SU-DHL-6 (cell line): Measurements from ENCODE around the gene ACBD5.

ENCODE experiments used
- H2AFZ ChIP-seq: fragments of 200-600 bp; sonication (generic); 2 replicates; pipeline ENCODE4 v1.6.1; 2014; ENCODE audit warnings: low read depth, mild to moderate bottlenecking, moderate library complexity, mixed read lengths, antibody characterized with exemption, low read length; ENCODE audit not compliant: severe bottlenecking
- H3F3A ChIP-seq: fragments of 200-600 bp; shearing (Covaris generic); 2 replicates; pipeline ENCODE4 v1.6.0; 2016; ENCODE audit warnings: antibody characterized with exemption, mild to moderate bottlenecking; ENCODE audit not compliant: insufficient read depth
- H3K27ac ChIP-seq: fragments of 200-600 bp; sonication (generic); 2 replicates; pipeline ENCODE4 v1.5.1; 2016; ENCODE audit warnings: low read depth, mild to moderate bottlenecking, low read length, moderate library complexity, mixed read lengths
- H3K27me3 ChIP-seq: fragments of 200-600 bp; sonication (generic), shearing (Covaris generic); 2 replicates; pipeline ENCODE4 v1.6.0; 2014; ENCODE audit warnings: mild to moderate bottlenecking, low read length
- H3K36me3 ChIP-seq: fragments of 200-600 bp; sonication (generic); 2 replicates; pipeline ENCODE4 v1.6.1; 2014; ENCODE audit warnings: mild to moderate bottlenecking, low read length, mixed read lengths
- H3K4me2 ChIP-seq: fragments of 300-600, 200-600 bp; shearing (Covaris generic), sonication (generic); 2 replicates; pipeline ENCODE4 v1.6.0; 2014; ENCODE audit warnings: low read length, low read depth, mild to moderate bottlenecking; ENCODE audit not compliant: poor library complexity, severe bottlenecking
- H3K4me3 ChIP-seq: fragments of 200-600 bp; sonication (generic); 2 replicates; pipeline ENCODE4 v1.5.1; 2014; ENCODE audit warnings: antibody characterized with exemption, low read length, mild to moderate bottlenecking, mixed read lengths; ENCODE audit not compliant: insufficient read depth, poor library complexity, severe bottlenecking
- H3K79me2 ChIP-seq: fragments of 200-600 bp; sonication (generic); 2 replicates; pipeline ENCODE4 v1.6.1; 2014; ENCODE audit warnings: mild to moderate bottlenecking, low read length, moderate library complexity; ENCODE audit not compliant: insufficient read depth
- H3K9ac ChIP-seq: fragments of 200-600 bp; sonication (generic); 2 replicates; pipeline ENCODE4 v1.7.0; 2014; ENCODE audit warnings: mild to moderate bottlenecking, low read length
- H3K9me2 ChIP-seq: fragments of 200-600 bp; sonication (generic); replicated peaks from 2 replicates; pipeline ENCODE4 v1.6.1; 2014; ENCODE audit warnings: low read length; ENCODE audit not compliant: insufficient read depth
- H3K9me3 ChIP-seq: fragments of 200-600 bp; sonication (generic); 2 replicates; pipeline ENCODE4 v1.6.1; 2014; ENCODE audit warnings: low read length, mixed read lengths; ENCODE audit not compliant: insufficient read depth
- H4K20me1 ChIP-seq: fragments of 200-600 bp; sonication (generic); 2 replicates; pipeline ENCODE4 v1.6.1; 2014; ENCODE audit warnings: low read depth, mild to moderate bottlenecking, antibody characterized with exemption, low read length, moderate library complexity, mixed read lengths
- EZH2phosphoT487 ChIP-seq: fragments of 200-600 bp; sonication (generic), shearing (Covaris generic); conservative IDR thresholded peaks from 2 replicates; pipeline ENCODE4 v1.6.1; 2018; ENCODE audit warnings: mild to moderate bottlenecking, antibody characterized with exemption, low read length, moderate library complexity, mixed read lengths
- TF ChIP-seq, protein P1 (sequence below): fragments of 200-600 bp; sonication (generic); IDR thresholded peaks from one replicate; pipeline ENCODE4 v1.5.1; 2017; ENCODE audit warnings: antibody characterized with exemption, mild to moderate bottlenecking, low read length, moderate library complexity; ENCODE audit not compliant: insufficient read depth, poor library complexity, severe bottlenecking

ACBD5 gene

DNA sequence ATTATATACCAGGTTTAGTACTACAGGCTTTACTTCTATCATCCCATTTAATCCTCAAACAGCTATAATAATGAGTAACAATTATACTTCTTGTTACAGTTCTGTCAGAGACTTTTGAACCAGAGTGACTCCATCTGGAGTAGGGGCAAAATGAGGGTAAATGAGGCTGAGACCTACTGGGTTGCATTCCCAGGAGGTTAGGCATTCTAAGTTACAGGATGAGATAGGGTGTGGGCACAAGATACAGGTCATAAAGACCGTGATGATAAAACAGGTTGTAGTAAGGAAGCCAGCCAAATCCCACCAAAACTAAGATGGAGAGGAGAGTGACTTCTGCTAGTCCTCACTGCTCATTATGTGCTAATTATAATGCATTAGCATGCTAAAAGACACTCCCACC is 90.3 kb downstream of the ACBD5 start:
- peaks cover 27% of the 10 kb centered on the region for H3K36me3 ChIP-seq
- peaks cover 87% of the 10 kb centered on the region for H3K79me2 ChIP-seq
- H3K27me3 ChIP-seq = no peaks in the 10 kb centered on the region
- no peak overlapping the region for H3K27ac ChIP-seq
- no peak overlapping the region for H2AFZ ChIP-seq
- no peak overlapping the region for H3K4me3 ChIP-seq
- no peaks in the 10 kb centered on the region for H3K9me2 ChIP-seq
- TF ChIP-seq, protein P1, sequence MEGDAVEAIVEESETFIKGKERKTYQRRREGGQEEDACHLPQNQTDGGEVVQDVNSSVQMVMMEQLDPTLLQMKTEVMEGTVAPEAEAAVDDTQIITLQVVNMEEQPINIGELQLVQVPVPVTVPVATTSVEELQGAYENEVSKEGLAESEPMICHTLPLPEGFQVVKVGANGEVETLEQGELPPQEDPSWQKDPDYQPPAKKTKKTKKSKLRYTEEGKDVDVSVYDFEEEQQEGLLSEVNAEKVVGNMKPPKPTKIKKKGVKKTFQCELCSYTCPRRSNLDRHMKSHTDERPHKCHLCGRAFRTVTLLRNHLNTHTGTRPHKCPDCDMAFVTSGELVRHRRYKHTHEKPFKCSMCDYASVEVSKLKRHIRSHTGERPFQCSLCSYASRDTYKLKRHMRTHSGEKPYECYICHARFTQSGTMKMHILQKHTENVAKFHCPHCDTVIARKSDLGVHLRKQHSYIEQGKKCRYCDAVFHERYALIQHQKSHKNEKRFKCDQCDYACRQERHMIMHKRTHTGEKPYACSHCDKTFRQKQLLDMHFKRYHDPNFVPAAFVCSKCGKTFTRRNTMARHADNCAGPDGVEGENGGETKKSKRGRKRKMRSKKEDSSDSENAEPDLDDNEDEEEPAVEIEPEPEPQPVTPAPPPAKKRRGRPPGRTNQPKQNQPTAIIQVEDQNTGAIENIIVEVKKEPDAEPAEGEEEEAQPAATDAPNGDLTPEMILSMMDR = no peak
- no peak for TF ChIP-seq EZH2phosphoT487
- no peak overlapping the region for H3K4me2 ChIP-seq
- H3K9me3 ChIP-seq = no peaks in the 10 kb centered on the region
- peaks cover 7% of the 10 kb centered on the region for H3F3A ChIP-seq
- H3K9ac ChIP-seq = no peak overlapping the region
- peaks cover 25% of the 10 kb centered on the region for H4K20me1 ChIP-seq

DNA sequence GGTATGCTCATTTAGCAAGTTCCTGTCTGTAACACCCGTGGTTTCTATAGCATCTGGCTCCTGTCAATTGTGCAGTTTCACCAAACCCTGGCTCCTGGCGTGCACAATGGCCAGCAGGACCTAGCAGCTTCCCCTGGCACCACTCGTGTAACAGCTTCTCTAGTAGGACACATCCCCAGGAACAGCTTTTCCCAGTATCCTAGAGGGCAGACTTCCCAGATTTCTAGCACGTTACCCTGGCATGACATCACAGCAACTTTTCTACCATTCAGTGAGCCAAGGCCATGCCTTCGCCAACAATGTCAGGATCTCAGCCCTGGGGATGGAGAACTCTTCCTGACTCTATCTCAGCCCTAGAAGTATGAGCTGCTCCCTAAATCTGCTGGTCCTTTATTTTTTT is 92.9 kb downstream of the ACBD5 start:
- no peaks in the 10 kb centered on the region for H3F3A ChIP-seq
- H3K36me3 ChIP-seq = peaks cover 40% of the 10 kb centered on the region
- no peak overlapping the region for H3K4me3 ChIP-seq
- no peak for TF ChIP-seq EZH2phosphoT487
- TF ChIP-seq, protein P1 = no peak
- H3K9me2 ChIP-seq = no peaks in the 10 kb centered on the region
- no peak overlapping the region for H3K27ac ChIP-seq
- H3K4me2 ChIP-seq = no peak overlapping the region
- H3K9me3 ChIP-seq = no peaks in the 10 kb centered on the region
- H3K27me3 ChIP-seq = no peaks in the 10 kb centered on the region
- H3K9ac ChIP-seq = no peak overlapping the region
- no peak overlapping the region for H2AFZ ChIP-seq
- peaks cover 83% of the 10 kb centered on the region for H3K79me2 ChIP-seq
- peaks cover 18% of the 10 kb centered on the region for H4K20me1 ChIP-seq

DNA sequence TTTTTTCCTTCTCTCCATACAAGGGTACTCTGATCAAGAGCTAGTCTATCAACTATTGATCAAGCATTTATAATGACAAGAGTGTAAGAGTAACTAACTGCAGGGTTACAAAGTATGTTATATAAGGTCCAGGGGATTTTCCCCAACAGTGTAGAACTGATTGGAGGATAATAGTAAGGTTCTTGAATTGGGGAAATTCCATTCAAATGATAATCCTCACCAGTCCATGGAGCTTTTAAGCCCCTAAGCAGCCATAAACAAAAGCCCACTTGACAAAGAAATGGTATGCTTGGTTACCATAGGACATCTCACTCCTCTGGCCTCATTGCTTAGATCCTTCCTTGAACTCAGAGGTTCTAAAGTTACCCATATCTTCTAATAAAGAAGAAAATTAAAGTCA is 94.7 kb downstream of the ACBD5 start:
- Histone ChIP-seq H3K9me3 (no peaks in the 10 kb centered on the region), H3K9ac (no peak overlapping the region), H3K4me2 (no peak overlapping the region), H3F3A (no peaks in the 10 kb centered on the region), H3K79me2 (peaks cover 66% of the 10 kb centered on the region), H2AFZ (no peak overlapping the region), H3K9me2 (no peaks in the 10 kb centered on the region), H3K4me3 (no peak overlapping the region), H3K27ac (no peak overlapping the region), H3K27me3 (no peaks in the 10 kb centered on the region), H3K36me3 (peaks cover 53% of the 10 kb centered on the region), H4K20me1 (peaks cover 7% of the 10 kb centered on the region)
- TF ChIP-seq EZH2phosphoT487 = no peak
- TF ChIP-seq, protein P1 = no peak
